GM08714 (cell line): ENCODE measurements around the gene SYN1.
"Not testable (repeated sequence)": the region's sequence is repeated elsewhere in the genome, so short reads cannot be mapped to it uniquely, and the experiment has no call there.

Experiments
- H3K4me3 ChIP-seq: fragments of 200-500 bp; sonication (Bioruptor generic); 2 replicates; pipeline ENCODE4 v1.5.1; 2014; ENCODE audit warnings: mild to moderate bottlenecking, low read length, inconsistent platforms
- ZNF274 ChIP-seq: IDR thresholded peaks from 2 replicates; pipeline ENCODE4 v1.6.1; 2012; ENCODE audit warnings: mild to moderate bottlenecking, low read depth, low read length

SYN1 gene

DNA sequence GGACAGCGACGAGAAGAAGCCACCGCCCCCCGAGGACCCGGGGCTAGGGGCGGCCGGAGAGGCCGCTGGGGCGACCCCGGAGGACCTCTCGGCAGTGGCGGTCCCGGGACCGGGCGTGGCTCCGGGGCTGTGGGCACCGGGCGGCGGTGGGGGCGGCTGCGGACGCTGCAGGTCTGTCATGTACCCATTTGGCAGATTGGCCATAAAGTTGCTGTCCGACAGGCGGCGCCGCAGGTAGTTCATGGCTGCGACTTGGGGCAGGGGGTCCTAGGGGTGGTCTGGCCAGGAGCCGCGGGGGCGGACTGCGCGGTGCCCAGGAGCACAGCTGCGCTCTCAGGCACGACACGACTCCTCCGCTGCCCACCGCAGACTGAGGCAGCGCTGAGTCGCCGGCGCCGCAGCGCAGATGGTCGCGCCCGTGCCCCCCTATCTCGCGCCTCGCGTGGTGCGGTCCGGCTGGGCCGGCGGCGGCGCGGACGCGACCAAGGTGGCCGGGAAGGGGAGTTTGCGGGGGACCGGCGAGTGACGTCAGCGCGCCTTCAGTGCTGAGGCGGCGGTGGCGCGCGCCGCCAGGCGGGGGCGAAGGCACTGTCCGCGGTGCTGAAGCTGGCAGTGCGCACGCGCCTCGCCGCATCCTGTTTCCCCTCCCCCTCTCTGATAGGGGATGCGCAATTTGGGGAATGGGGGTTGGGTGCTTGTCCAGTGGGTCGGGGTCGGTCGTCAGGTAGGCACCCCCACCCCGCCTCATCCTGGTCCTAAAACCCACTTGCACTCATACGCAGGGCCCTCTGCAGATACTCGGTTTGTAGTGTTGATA lies at the start of gene SYN1:
SYN1 (minus strand) TSS at position 372 of the 817 bp plus-strand sequence; CDS start at position 243, 129 bp downstream.
- TF ChIP-seq ZNF274, result no peak
- H3K4me3 ChIP-seq, result no peak within 1 kb of the TSS; the same call in 1 of the 2 replicates

DNA sequence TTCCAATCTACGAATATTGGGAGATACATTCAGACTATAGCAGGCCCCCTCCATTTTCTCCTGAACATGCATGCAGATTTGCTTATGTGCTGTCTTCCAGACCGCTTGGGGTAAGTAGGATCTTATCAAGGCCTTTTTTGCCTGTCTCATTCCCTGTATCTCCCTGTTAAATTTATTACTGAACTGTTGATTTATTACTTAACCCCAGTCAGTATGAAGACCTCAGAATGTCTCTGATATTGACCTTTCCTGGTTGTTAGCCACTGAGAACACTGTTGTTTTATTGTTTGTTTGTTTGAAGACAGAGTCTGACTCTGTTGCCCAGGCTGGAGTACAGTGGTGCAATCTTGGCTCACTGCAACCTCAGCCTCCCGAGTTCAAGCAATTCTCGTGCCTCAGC lies 46.1 kb upstream of the SYN1 start:
- H3K4me3 ChIP-seq, result not testable (repeated sequence)

DNA sequence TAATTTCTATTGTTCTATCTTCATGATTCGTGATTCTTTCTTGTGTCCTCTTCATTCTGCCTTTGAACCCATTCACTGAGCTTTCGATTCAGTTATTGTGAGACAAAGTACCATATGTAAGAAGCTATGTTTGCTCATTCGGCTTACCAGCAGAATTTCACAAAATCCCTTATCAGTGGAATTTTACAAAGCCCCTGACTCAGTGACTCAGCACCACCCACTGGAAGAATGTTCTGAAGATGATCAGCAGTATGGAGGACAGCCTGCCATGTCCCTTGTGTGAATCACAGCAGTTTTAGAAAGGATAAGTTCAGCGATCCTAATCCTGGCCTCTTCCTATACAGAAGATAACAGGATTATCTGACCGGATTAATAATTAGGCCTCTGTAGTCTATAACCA lies 45.1 kb upstream of the SYN1 start:
- TF ChIP-seq ZNF274, result no peak
- no peak overlapping the region for H3K4me3 ChIP-seq

DNA sequence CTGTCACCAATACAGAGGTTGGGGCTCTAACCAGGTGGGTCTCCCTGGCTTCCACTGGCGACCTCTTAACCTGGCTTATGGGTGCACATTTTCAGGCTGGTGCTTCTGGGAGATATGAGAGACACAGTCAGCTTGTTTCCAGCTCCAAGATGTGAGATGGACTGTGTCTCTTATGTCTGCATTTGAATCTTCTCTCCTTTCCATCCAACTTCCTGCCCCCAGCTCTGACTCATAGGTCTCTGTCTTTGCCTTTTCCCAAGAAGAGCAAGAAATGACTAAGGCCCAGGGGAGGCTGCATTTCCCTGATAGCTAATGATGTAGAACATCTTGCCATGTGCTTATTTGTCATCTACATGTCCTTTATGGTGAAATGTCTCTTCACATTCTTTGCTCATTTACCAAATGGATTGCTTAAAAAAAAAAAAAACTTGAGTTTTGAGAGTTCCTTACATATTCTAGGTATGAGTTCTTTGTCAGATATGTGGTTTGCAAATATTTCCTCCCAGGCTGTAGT lies 42.5 kb upstream of the SYN1 start:
- no peak for TF ChIP-seq ZNF274
- H3K4me3 ChIP-seq, result no peak overlapping the region

DNA sequence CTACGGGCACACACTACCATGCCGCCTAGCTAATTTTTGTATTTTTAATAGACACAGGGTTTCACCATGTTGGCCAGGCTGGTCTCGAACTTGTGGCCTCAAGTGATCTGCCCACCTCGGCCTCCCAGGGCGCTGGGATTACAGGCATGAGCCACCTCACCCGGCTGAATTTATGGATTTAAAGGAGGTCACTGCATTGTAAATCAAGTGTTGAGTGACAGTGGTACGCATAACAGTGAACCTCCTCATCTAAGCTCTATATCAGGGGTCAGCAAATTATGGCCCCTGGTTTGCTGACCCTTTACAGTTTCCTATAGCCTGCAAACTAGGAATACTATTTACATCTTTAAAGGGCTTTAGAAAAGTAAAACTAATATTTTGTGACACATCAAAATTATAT lies 41.9 kb upstream of the SYN1 start:
- H3K4me3 ChIP-seq, result no peak overlapping the region
- TF ChIP-seq ZNF274, result no peak

DNA sequence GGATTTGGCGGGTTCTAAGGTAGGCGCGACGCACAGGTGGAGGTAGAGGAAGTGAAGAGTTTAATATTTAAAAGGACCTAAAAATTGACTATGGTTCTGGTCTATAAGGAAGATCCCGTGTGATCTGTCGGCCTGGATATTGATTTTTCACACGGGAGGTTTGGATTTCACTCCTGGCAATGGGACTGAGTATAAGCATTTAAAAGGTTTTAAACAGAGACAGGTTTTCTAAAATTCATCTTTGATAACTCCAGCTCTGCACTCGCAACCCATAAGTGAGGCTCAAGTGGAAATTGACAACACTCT lies 39.7 kb upstream of the SYN1 start:
- no peak for TF ChIP-seq ZNF274
- peak overlapping the region; percentile 47; the same call in 1 of the 2 replicates for H3K4me3 ChIP-seq

DNA sequence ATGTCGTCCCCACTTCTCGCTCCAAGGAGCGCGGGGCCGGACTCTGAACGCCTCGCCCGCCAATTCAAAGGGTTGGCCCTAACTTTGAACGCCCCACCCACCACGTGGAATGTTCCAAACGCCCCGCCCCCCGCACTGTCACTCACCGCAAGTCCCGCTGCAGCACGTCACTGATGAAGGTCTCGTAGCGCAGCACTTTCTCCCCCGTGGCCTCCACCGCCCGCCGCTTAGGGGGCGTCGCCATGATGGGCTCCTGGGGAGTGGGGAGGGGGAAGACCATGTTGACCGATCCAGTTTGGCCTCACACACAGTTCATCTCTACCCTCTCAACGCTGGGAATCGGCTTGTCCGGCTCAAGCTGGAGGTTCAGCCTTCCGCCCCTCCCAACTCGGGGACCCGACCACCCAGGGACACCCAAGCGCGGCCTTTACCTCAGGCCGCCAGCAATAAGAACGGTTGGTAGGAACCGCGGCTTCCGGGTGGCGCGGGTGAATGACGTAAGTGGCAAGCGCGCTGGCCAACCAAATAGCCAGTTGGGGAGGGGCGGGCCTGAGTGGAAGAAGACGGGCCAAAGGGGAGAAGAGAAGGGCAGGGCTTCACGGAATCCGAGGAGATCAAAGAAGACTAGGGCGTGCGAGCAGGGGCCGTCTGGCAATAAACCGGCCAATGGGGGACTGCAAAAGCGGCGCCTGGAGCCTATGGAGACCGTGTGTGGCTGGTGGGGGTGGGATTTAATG lies 39.2 kb upstream of the SYN1 start, which contains the start of gene UXT:
UXT (minus strand) TSS at position 497 of the 737 bp plus-strand sequence; CDS start at position 244, 253 bp downstream.
- no peak for TF ChIP-seq ZNF274
- H3K4me3 ChIP-seq, result peak within 1 kb of the TSS; percentile 66

DNA sequence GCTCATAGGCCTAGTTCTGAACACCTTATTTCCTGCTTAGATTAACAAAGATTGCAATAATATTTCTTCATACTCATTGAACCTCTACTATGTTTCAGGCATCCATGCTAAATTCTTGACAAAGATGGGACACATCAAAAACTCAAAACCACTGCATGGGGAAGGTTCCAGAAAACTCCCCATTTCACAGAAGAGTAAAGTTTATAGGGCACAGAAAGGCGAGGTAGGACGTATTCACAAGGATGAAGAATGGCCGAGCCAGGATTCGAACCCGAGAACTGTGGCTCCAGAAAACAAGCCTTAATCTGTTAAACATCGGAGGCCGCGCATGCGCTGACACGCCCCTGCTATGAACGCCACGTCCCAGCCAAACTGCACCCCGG lies 38.6 kb upstream of the SYN1 start:
- H3K4me3 ChIP-seq, result peak overlapping the region; percentile 52
- TF ChIP-seq ZNF274, result no peak

DNA sequence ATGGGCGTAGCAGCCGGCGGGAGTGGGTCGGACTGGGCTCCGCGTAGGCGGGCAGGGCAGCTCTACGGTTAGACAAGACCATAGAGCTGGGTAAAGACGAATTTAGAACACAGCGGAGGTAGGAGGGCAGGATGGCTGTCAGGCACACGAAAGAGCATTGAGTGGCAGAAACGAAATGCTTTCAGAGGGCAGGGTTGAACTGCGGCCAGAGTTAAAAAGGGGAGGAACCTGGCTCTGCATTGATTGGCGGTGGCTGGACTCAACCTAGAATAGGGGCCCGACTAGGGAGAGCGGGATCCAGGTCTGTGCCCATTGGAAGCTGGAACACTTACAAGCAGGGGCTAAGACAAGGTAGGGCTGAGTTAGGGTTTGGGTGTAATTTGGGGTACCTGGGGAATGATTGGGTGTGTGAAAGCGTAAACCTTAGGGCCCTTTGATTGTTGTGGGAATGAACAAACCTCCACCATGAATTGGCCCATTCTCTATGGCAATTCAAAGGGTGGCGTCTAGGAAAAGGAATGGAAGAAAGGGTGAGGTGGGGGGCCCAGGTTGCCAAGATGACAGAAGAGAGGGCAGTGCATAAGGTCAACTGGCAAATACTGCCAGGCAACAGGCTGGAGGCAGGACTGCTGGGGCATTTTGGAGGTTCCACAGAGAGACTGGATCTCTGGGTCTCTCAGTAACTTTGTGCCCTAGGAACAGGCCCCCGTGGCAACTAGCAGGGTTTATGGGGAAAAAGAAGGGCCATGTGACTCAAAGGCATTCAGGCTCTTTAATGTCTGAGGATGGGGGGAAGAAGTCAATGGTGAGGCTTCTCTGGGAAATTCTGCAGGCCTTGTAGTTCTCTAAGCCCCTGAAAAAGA lies 31.6 kb upstream of the SYN1 start:
- peak overlapping the region; percentile 13; the same call in 1 of the 2 replicates for H3K4me3 ChIP-seq
- no peak for TF ChIP-seq ZNF274

DNA sequence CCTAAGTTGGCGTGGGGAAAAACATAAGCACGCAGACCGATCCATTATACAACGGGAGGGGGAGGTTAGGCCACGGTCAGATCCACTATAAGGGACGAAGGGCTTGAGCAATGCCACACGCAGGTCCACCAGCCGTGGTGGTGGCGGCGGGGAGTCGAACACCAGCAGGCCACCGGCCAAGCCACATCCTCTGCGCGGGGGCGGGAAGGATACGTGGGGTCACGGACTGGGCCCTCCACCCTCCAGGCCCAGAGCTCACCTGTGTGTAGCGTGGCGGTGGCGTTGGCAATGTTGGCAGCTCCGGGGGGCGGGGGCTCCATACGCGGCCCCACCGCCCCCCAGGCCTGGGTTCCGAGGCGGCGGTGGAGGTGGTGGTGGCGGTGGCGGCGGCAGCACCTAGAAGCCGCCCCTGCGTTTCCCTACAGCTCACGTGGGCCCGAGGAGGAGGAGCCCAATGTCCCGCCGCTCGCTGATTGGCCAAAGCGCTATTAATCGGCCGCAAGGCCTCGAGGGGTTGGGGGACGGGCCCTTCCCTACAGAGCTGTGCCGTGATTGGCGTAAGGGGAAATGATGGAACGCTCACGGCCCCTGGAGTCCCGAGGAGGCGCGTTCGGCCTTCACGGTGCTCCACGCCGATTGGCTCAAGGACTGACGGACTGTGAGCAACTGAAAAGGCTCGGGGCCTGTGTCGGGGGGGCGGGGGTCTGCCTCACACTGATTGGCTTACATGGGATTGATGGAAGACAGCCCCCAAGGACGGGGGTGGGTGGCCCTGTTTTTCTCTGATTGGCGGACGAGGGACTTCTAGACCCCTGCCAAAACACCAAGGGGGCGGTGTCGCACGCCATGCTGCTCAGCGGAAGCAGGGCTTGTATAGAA lies 30.7 kb upstream of the SYN1 start, which contains the start of gene ELK1:
ELK1 (minus strand) TSS at position 400 of the 879 bp plus-strand sequence. CDS start 9,122 bp downstream, outside the sequence.
- TF ChIP-seq ZNF274, result no peak
- H3K4me3 ChIP-seq, result peak within 1 kb of the TSS; percentile 80

DNA sequence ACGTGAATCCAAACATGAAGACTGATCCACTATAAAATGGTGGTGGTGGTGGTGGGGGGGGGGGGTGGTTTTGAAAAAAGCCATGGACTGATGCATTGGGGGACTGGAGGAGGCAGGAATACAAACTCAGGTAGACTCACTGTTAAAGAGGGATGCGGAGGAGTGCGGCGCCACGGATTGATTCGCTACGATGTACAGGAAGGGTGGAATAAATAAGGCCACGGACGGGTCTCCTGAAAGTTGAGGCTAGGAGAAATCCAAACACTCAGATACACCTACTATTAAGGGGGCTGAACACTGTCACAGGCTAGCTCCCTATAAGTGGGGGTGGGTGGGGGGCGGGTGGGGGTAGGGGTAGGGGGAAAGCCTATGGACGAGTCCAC lies 30.1 kb upstream of the SYN1 start:
- no peak for TF ChIP-seq ZNF274
- peak overlapping the region; percentile 80 for H3K4me3 ChIP-seq

DNA sequence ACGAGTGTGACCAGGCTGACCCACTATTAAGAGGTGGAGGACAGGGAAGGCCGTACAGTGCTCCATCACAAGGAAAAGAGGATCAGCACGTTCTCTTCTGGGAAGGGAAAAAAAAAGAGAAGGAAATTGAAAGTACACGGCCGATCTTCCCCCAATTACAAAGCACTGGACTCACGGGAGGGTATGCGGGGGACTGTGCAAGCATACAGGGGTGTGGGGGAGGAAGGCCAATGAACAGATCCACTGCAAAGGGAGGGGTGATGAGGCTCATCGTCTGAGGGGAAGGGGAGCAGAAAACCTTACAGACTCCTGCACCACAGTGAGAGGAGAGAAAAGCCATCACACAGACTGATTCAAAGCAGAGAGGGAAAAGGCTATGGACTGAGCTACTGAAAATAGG lies 29.6 kb upstream of the SYN1 start:
- TF ChIP-seq ZNF274, result no peak
- peak overlapping the region; percentile 80 for H3K4me3 ChIP-seq

DNA sequence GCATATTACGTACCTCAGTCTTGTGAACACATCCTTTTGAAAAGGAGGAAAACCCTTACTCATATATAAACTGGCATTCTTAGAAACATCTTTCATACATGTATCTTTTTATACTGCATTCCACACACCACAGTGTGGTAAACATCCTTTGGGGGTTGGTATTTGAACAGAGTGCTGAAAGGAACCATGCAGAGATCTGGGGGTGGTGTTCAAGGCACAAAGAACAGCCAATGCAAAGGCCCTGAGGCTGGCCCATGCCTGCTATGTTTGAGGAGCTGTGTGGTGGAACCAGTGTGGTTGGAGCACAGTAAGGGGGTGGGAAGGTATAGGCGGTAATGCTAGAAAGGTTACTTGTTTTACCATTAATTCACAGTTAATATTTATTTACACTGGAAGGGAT lies 28.7 kb upstream of the SYN1 start:
- H3K4me3 ChIP-seq, result peak overlapping the region; percentile 80; the same call in 1 of the 2 replicates
- TF ChIP-seq ZNF274, result no peak
